Measurements from ENCODE around the gene STARD7. TPM values are rescaled to one million over a fixed set of nuclear protein-coding genes. Genes with fewer than 3 reads are reported as not detected.

STARD7 gene
- total and polyA plus RNA-seq, 2 donors from 2014 or later, result 96.6 to 112 TPM

DNA sequence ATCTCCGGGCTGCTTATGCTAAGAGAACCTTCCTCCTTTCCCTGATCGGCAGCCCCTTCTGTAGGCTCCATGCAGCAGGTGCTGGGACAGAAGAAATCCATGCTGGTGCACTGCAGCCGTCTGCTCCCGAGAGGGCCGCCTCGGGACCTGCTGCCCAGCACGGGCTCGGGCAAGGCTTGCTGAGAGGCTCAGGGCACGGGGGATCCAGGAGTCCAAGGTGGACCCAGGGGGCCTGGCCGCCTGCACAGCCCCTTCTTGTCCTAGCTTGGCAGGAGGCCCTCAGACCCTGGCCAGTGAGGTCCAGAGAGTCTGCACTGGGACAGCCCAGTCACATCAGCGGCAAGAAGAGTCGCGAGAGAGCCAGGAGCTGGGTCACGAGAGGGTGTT is 50.1 kb downstream of the STARD7 start:
- Histone ChIP-seq H3K27me3 (ENCODE audit: control insufficient read depth, insufficient read depth, low read length) (no peaks in the 10 kb centered on the region), H3K9me3 (ENCODE audit: control insufficient read depth in 2 of 3, insufficient read depth in 1 of 3, low read length in 3 of 3) (no peaks in the 10 kb centered on the region), H3K4me3 (ENCODE audit: low read length in 3 of 3) (no peak overlapping the region), H3K9ac (ENCODE audit: low read length in 3 of 3) (no peak overlapping the region), H3K4me1 (ENCODE audit: control insufficient read depth in 2 of 3, insufficient read depth in 2 of 3, low read depth in 1 of 3, low read length in 3 of 3) (no peaks in the 10 kb centered on the region), H3K27ac (ENCODE audit: low read depth in 2 of 2, low read length in 2 of 2) (no peak overlapping the region), H3K36me3 (ENCODE audit: control insufficient read depth in 2 of 3, insufficient read depth in 3 of 3, low read length in 3 of 3) (no peaks in the 10 kb centered on the region)
- TF ChIP-seq, protein P1, sequence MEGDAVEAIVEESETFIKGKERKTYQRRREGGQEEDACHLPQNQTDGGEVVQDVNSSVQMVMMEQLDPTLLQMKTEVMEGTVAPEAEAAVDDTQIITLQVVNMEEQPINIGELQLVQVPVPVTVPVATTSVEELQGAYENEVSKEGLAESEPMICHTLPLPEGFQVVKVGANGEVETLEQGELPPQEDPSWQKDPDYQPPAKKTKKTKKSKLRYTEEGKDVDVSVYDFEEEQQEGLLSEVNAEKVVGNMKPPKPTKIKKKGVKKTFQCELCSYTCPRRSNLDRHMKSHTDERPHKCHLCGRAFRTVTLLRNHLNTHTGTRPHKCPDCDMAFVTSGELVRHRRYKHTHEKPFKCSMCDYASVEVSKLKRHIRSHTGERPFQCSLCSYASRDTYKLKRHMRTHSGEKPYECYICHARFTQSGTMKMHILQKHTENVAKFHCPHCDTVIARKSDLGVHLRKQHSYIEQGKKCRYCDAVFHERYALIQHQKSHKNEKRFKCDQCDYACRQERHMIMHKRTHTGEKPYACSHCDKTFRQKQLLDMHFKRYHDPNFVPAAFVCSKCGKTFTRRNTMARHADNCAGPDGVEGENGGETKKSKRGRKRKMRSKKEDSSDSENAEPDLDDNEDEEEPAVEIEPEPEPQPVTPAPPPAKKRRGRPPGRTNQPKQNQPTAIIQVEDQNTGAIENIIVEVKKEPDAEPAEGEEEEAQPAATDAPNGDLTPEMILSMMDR (IDR thresholded peaks at IDR 0.05; ENCODE audit: borderline replicate concordance, extremely low read depth, insufficient read depth), result no peak
- intact Hi-C loops (cut with DNase I), result no loop called here
- FAIRE-seq (no peak), DNase-seq (peak in 1 of 5 donors; percentile 35)

- H3K9me3 ChIP-seq (ENCODE audit: control insufficient read depth in 2 of 3, insufficient read depth in 1 of 3, low read length in 3 of 3), result no peaks in the 10 kb centered on the region
- DNase-seq (peak in 1 of 5 donors; percentile 30), FAIRE-seq (no peak)
- H3K9ac ChIP-seq (ENCODE audit: low read length in 3 of 3), result no peak overlapping the region
- H3K27me3 ChIP-seq (ENCODE audit: control insufficient read depth, insufficient read depth, low read length), result no peaks in the 10 kb centered on the region
- H3K27ac ChIP-seq (ENCODE audit: low read depth in 2 of 2, low read length in 2 of 2), result no peak overlapping the region
- intact Hi-C loops (cut with DNase I), result no loop called here
- H3K4me1 ChIP-seq (ENCODE audit: control insufficient read depth in 2 of 3, insufficient read depth in 2 of 3, low read depth in 1 of 3, low read length in 3 of 3), result no peaks in the 10 kb centered on the region
- TF ChIP-seq, protein P1 (IDR thresholded peaks at IDR 0.05; ENCODE audit: borderline replicate concordance, extremely low read depth, insufficient read depth), result no peak
- H3K4me3 ChIP-seq (ENCODE audit: low read length in 3 of 3), result no peak overlapping the region
- H3K36me3 ChIP-seq (ENCODE audit: control insufficient read depth in 2 of 3, insufficient read depth in 3 of 3, low read length in 3 of 3), result no peaks in the 10 kb centered on the region
Measured at GRCh38 chr2:96157649-96158553, 50.7 kb downstream of the STARD7 start.

DNA sequence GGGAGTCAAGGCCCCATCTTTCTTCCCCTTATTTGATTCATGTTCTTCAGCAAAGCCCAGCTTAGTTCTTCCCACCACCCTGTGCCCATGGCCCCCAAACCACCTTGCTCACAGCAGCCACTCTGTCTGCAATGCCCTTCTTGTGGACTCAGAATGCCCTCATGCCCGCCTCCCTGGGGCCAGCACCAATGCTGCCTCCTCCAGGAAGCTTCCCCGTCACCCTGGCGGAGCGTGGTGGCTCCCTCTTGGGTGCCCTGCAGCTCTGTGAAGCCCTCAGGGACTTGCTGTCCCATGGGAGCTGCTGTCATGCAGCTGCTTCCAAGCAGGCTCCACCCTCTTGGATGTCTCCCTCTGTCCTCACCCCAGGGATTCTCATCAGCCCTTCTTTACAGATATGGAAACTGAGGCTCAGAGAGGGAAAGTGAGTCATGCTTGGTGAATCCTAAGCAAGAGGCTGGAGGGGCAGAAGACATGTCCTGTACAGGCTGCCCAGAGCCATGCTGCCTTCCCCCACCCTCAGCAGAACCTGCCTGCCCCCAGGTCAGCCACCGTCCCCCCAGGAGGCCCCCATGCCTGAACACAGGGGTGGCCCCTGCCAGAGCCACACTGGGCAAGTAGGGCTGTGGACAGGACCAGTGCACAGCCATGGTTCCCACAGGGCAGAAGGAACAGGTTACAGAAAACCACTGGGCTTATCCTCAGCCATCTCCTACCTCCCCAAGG is 51.5 kb downstream of the STARD7 start:
- no peaks in the 10 kb centered on the region for H3K36me3 ChIP-seq (ENCODE audit: control insufficient read depth in 2 of 3, insufficient read depth in 3 of 3, low read length in 3 of 3)
- H3K27me3 ChIP-seq (ENCODE audit: control insufficient read depth, insufficient read depth, low read length), result no peaks in the 10 kb centered on the region
- H3K9ac ChIP-seq (ENCODE audit: low read length in 3 of 3), result no peak overlapping the region
- intact Hi-C loops (cut with DNase I), result no loop called here
- no peak for FAIRE-seq
- TF ChIP-seq, protein P1 (IDR thresholded peaks at IDR 0.05; ENCODE audit: borderline replicate concordance, extremely low read depth, insufficient read depth), result no peak
- H3K9me3 ChIP-seq (ENCODE audit: control insufficient read depth in 2 of 3, insufficient read depth in 1 of 3, low read length in 3 of 3), result no peaks in the 10 kb centered on the region
- DNase-seq, result peak in 1 of 5 donors; percentile 31
- H3K27ac ChIP-seq (ENCODE audit: low read depth in 2 of 2, low read length in 2 of 2), result no peak overlapping the region
- H3K4me3 ChIP-seq (ENCODE audit: low read length in 3 of 3), result no peak overlapping the region
- no peaks in the 10 kb centered on the region for H3K4me1 ChIP-seq (ENCODE audit: control insufficient read depth in 2 of 3, insufficient read depth in 2 of 3, low read depth in 1 of 3, low read length in 3 of 3)

Measured in kidney (tissue), 14 donors.